Activated CD4-positive, alpha-beta T cell treated with anti-CD3 and anti-CD28 coated beads, Interleukin-2, amount 50 U/mL, for 24 hours (primary cell): ENCODE measurements around the gene TECPR1.

Source experiments
- DNase-seq, 2 donors: peaks; one replicate each; pipeline ENCODE4 v3.0.0-alpha.2; 2020; ENCODE audit warnings: low read depth in 1 of 2, low spot score in 1 of 2

The TECPR1 gene

GRCh38 chr7:98168904-98169621, 83.0 kb downstream of the TECPR1 start:
- DNase-seq = no peak

GRCh38 chr7:98168181-98168903, 83.7 kb downstream of the TECPR1 start:
- DNase-seq = peak; percentile 37 to 61

DNA sequence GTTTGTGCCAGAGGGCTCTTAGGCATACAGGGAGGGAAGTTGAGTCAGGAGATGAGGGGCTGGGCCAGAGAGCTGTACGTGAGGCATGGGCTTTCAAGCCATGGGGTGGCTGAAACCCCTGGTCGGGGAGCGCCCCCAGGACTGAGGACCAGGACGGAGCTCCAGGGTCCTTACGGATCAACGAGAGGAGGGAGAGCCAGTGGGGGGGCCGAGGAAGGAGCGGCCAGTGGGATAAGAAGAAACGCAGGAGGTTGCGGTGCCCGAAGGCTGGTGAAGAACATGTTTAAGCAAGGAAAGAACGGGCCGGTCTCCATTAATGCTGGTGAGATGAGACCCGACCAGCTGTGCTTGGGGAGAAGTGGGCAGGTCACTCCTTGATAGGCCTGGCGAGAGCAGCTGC, 84.4 kb downstream of the TECPR1 start:
- no peak for DNase-seq

GRCh38 chr7:98166668-98166970, 85.4 kb downstream of the TECPR1 start:
- no peak for DNase-seq

DNA sequence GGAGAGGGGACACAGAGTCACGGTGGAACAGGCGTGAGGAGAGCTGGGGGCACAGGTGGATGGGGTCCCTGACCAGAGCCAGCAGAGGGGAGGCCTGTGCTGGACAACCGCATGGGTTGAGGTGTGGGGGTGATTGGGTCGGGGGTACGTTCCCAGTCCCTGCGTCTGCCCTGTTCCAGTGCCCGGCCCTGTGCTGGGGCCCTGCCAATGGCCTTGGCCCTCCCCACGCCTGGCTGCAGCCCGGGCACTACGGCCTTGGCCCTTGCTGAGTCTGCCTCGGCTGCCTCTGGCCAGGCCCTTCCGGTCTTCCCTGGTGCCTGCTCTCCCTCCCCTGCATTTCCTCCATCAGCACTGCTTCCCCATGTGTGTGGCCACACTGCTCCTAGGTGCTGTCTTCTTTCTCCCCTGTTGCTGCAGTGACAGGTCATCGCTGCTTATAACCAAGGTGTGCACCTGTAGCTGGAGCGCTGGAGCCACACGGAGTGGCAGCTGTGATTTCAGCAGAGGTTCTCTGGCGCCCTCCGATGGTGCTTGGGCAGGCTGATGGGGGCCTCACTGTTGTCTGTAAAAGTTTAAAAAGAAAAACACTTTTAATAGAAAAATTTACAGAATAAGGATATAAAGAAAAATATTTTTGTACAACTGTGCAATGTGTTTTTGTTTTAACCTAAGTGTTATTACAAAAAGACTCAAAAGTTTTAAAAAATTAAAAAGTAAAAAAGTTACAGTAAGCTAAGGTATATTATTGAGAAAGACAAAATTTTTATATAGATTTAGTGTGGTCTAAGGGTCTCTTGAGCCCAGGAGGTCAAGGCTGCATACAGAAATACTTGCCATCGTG, 86.0 kb downstream of the TECPR1 start:
- DNase-seq = peak in 1 of 2 donors; percentile 18
